ENCODE measurements around the gene DNAH5.

The DNAH5 gene

DNA sequence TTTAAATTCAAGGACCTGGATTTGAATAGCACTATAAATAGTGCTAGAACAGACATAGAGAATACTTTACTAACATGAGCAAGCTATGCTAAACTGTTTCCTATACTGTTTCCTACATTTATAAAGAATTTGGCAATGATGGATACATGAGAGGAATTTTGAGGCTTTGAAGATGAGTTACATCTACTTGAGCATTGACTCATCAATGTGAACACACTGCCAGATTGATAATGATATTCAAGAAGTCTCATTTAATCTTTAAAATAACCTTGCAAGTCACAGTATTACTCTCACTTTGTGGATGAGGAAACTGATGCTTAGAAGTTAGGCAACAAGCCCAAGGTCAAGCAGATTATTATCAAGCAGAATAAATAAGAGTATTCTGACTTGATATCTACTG lies 281.9 kb downstream of the DNAH5 start:
- peak; percentile 0 for DNase-seq (ENCODE audit: low read depth)
- TF ChIP-seq, protein P1, sequence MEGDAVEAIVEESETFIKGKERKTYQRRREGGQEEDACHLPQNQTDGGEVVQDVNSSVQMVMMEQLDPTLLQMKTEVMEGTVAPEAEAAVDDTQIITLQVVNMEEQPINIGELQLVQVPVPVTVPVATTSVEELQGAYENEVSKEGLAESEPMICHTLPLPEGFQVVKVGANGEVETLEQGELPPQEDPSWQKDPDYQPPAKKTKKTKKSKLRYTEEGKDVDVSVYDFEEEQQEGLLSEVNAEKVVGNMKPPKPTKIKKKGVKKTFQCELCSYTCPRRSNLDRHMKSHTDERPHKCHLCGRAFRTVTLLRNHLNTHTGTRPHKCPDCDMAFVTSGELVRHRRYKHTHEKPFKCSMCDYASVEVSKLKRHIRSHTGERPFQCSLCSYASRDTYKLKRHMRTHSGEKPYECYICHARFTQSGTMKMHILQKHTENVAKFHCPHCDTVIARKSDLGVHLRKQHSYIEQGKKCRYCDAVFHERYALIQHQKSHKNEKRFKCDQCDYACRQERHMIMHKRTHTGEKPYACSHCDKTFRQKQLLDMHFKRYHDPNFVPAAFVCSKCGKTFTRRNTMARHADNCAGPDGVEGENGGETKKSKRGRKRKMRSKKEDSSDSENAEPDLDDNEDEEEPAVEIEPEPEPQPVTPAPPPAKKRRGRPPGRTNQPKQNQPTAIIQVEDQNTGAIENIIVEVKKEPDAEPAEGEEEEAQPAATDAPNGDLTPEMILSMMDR (IDR thresholded peaks at IDR 0.05; ENCODE audit: low read length, missing control alignments): no peak
- no peak overlapping the region for H3K4me3 ChIP-seq (replicated peaks; ENCODE audit: low read depth, low read length)

DNA sequence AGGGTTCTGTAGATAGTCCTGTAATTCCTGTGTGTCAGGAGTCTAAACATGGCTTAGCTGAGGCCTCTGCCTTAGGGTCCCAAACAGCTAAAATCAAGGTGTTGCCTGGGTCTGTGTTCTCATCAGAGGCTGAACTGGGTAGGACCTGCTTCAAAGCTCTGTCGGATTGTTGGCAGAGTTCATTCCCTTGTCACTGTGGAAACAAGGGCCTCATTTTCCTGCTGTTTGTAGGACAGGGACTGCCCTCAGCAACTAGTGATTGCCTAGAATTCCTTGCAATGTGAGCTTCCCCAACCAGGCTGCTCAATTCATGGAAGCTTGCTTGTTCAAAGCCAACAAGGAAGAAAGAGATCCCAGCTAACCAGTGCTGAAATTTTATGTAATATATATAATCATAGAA lies 283.2 kb downstream of the DNAH5 start:
- no peak overlapping the region for H3K4me3 ChIP-seq (replicated peaks; ENCODE audit: low read depth, low read length)
- no peak for DNase-seq (ENCODE audit: low read depth)
- TF ChIP-seq, protein P1 (IDR thresholded peaks at IDR 0.05; ENCODE audit: low read length, missing control alignments): no peak

DNA sequence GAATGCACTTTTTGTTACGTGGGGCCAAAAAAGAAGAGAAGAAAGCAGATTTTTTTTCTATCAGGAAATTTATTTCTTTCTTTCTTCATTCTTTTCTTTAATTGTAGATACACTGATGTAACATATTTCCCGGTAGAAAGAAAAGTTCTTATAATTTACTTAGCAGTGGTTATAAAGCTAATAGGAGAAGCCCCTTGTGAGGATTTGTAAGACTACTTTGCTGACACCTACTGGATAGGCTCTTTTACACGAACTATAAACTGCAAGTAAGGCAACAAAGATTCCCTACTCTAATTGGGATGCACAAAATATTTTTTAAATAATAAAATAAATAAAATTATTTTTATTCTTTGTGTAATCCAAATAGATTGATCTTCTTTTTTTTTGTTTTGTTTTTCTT lies 284.4 kb downstream of the DNAH5 start:
- no peak overlapping the region for H3K4me3 ChIP-seq (replicated peaks; ENCODE audit: low read depth, low read length)
- DNase-seq (ENCODE audit: low read depth): peak; percentile 0
- TF ChIP-seq, protein P1 (IDR thresholded peaks at IDR 0.05; ENCODE audit: low read length, missing control alignments): no peak

DNA sequence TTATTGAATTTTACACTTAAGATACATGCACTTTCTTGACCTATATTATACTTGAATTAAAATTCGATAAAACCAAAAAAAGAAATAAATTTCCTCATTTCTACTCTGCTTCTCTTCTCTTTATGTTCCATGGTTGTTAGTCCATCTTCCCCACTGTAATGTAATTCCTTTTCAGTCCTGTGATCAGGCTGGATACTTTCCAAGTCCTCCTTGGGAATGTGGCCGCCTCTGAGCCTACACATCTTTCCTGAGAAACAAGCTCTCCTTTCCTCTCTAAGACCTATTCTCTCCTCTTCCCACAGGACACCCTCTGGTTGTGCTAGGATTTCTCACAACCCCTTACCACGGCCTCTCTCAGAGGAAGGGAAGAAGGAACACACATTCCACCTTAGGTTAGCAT lies 285.1 kb downstream of the DNAH5 start:
- H3K4me3 ChIP-seq (replicated peaks; ENCODE audit: low read depth, low read length): no peak overlapping the region
- TF ChIP-seq, protein P1 (IDR thresholded peaks at IDR 0.05; ENCODE audit: low read length, missing control alignments): no peak
- DNase-seq (ENCODE audit: low read depth): peak; percentile 1

DNA sequence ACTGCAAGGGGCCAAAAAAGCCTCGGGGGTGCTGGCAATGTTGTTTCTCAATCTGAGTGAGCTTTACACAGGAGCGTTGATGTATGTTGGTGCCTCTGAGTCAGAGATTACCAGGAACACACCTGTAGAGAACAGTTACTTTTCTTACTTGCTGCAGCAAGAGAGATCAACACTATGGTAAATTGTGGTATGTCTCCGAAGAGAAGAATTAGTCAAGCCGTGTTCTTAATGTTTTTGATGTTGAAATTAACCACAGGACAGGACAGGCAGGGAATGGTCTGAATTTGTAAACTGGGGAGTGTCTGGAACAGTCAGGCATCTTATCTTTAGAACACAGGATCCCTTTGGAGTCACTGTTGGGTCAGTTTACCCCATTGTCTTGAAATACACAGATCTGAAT lies 285.7 kb downstream of the DNAH5 start:
- no peak for DNase-seq (ENCODE audit: low read depth)
- TF ChIP-seq, protein P1 (IDR thresholded peaks at IDR 0.05; ENCODE audit: low read length, missing control alignments): no peak
- no peak overlapping the region for H3K4me3 ChIP-seq (replicated peaks; ENCODE audit: low read depth, low read length)

DNA sequence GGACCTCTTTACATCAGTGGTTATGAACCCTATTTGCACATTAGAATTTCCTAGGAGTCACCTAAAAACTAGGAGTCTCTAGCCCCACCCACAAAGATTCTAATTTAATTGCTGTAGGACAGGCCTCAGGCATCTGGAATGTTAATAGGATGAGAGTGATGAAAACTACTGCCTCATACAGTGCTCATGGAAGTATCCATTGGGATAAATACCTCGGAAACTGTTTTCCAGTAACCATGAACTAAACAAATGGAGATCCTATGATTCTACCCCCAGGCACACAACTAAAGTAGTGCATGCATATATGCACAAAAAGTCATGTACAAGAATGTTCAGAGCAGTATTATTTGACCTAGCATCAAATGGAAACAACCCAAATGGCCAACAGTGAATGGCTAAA lies 286.3 kb downstream of the DNAH5 start:
- no peak overlapping the region for H3K4me3 ChIP-seq (replicated peaks; ENCODE audit: low read depth, low read length)
- TF ChIP-seq, protein P1 (IDR thresholded peaks at IDR 0.05; ENCODE audit: low read length, missing control alignments): no peak

DNA sequence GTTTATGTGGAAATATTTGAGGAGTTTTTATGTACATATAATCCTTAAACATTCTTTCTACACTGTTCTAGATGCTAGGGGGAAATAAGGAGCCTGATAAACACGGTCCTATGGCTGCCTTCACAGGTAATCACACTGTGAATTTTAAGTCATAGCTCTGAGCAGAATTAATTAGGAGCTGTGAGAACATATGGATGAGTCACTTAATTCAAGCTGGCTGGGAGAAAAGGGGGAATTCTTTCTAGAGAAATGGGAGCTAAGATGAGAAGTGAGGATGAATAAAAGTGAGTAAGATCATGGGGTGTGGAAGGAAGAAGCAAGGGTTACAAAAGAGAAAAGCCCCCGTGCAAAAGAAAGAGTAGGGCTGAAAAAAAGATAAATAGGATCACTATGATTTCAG lies 290.8 kb downstream of the DNAH5 start:
- DNase-seq (ENCODE audit: low read depth): no peak
- TF ChIP-seq, protein P1 (IDR thresholded peaks at IDR 0.05; ENCODE audit: low read length, missing control alignments): no peak
- no peak overlapping the region for H3K4me3 ChIP-seq (replicated peaks; ENCODE audit: low read depth, low read length)

More for the DNA sequence above, 286.3 kb downstream of the DNAH5 start:
- DNase-seq (ENCODE audit: low read depth): no peak
